T-helper 17 cell (primary cell): Measurements from ENCODE around the gene LSM4. TPM values are rescaled to one million over a fixed set of nuclear protein-coding genes. Genes with fewer than 3 reads are reported as not detected.
"Not testable (repeated sequence)": the region's sequence is repeated elsewhere in the genome, so short reads cannot be mapped to it uniquely, and the experiment has no call there.

Experiments used
- ATAC-seq: fragments of 150-1000 bp; cut with Tn5 transposase; 2 replicates; pipeline ENCODE4 v1.10.0; 2021; ENCODE audit warnings: mild to moderate bottlenecking, moderate library complexity
- DNase-seq, 3 donors: peaks; one replicate each; pipeline versions ENCODE4 v3.0.0 to v3.0.0-alpha.2; 2020 to 2021
- H3K9me3 ChIP-seq: one replicate; pipeline ENCODE4 v1.7.0; 2013; ENCODE audit warnings: low read length, mild to moderate bottlenecking; ENCODE audit not compliant: control insufficient read depth, poor library complexity, severe bottlenecking
- H3K27ac Mint-ChIP-seq: one replicate; pipeline ENCODE4 v1.8.0; 2022; ENCODE audit warnings: mild to moderate bottlenecking, moderate library complexity, mixed read lengths
- H3K27me3 Mint-ChIP-seq: one replicate; pipeline ENCODE4 v1.8.0; 2022; ENCODE audit warnings: mixed read lengths
- H3K36me3 Mint-ChIP-seq: one replicate; pipeline ENCODE4 v1.8.0; 2022; ENCODE audit warnings: low read depth, mixed read lengths
- H3K4me1 Mint-ChIP-seq: one replicate; pipeline ENCODE4 v1.8.0; 2022; ENCODE audit warnings: mild to moderate bottlenecking, mixed read lengths
- H3K4me3 Mint-ChIP-seq: one replicate; pipeline ENCODE4 v1.8.0; 2022; ENCODE audit warnings: mild to moderate bottlenecking, moderate library complexity, mixed read lengths
- total RNA-seq, 4 donors: library from RNA in 2 of 4; stranded (reverse) in 2 of 4; gene quantifications; one replicate each; pipeline ENCODE4 v1.2.3 and lab custom pipeline; 2022 to 2026

LSM4 gene
- total RNA-seq, 2 donors from 2014 or later = 43.3 to 46.6 TPM

DNA sequence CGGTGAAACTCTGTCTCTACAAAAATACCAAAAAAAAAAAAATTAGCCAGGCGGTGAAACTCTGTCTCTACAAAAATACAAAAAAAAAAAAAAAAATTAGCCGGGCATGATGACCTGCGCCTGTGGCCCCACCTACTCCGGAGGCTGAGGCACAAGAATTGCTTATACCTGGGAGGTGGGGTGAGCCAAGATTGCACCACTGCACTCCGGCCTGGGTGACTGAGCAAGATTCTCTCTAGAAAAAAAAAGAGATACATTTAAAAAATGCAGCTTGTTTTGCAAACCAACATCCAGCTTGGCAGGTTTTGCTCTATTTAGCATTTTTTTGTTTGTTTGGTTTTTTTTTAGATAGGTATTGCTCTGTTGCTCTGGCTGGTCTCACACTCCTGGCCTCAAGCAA lies 10.8 kb upstream of the LSM4 start:
- DNase-seq (no peak), ATAC-seq (no peak)
- Mint-ChIP-seq H3K4me1 (peaks cover 3% of the 10 kb centered on the region), H3K27me3 (no peaks in the 10 kb centered on the region), H3K36me3 (no peaks in the 10 kb centered on the region), H3K27ac (no peak overlapping the region), H3K4me3 (no peak overlapping the region)
- H3K9me3 ChIP-seq = no peaks in the 10 kb centered on the region

DNA sequence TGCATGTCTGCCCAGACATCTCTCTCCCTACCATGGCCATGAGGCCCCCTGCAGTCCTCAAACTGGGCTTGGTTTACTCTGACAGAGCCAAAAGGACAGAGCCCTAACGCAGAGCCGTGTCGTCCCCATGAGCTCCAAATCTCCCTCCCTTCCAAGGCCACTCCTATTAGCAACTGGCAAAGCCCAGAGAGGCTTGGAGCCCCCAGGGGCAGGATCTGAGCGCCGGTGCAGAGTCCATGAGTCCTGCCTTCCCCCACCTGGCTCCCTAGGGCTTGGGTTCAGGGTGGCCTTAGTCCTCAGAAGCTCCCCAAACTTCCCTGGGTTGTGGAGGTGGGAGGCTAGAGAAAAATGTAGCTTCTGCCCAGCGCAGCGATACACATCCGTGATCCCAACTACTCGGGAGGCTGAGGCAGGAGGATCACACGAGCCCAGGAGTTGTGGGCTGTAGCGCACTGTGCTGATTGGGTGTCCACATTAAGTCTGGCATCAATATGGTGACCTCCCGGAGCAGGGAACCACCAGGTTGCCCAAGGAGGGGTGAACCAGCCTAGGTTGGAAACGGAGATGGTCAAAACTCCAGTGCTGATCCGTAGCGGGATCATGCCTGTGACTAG lies 10.1 kb upstream of the LSM4 start:
- Mint-ChIP-seq H3K27me3 (no peaks in the 10 kb centered on the region), H3K36me3 (no peaks in the 10 kb centered on the region), H3K27ac (no peak overlapping the region), H3K4me3 (no peak overlapping the region), H3K4me1 (peaks cover 6% of the 10 kb centered on the region)
- H3K9me3 ChIP-seq = no peaks in the 10 kb centered on the region
- no peak for DNase-seq
- no peak for ATAC-seq

DNA sequence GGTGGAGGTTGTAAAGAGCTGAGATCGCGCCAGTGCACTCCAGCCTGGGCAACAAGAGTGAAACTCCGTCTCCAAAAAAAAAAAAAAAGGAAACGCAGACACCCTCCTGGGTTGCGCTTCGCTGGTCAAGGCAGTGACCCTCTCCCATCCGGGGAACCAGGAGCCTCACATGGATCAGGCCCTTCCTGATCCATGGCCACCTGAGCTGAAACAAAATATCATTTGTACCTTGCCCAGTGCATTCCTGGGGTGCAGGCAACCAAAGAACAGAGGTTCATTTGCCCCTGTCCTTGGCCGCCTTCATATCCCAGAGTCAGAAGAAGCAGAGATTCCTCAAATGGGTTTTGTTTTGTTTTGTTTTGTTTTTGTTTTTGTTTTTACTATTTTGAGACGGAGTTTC lies 8.0 kb upstream of the LSM4 start:
- H3K36me3 Mint-ChIP-seq = no peaks in the 10 kb centered on the region
- H3K27ac Mint-ChIP-seq = no peak overlapping the region
- DNase-seq (no peak), ATAC-seq (no peak)
- peaks cover 6% of the 10 kb centered on the region for H3K4me1 Mint-ChIP-seq
- no peaks in the 10 kb centered on the region for H3K27me3 Mint-ChIP-seq
- H3K4me3 Mint-ChIP-seq = no peak overlapping the region
- no peaks in the 10 kb centered on the region for H3K9me3 ChIP-seq

DNA sequence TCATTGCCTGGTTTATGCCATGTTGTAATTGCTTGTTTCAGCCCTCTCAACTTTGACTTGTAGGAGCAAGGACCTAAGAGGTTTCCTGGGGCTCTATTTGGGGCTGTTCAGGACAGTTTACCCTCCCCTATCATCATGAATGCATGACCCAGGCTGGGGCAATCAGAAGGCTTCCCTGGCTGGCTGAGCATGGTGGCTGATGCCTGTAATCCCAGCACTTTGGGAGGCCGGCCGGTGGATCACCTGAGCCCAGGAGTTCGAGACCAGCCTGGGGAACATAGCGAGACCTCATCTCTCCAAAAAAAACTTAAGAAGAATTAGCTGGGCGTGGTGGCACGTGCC lies 6.1 kb upstream of the LSM4 start:
- no peaks in the 10 kb centered on the region for H3K9me3 ChIP-seq
- Mint-ChIP-seq H3K36me3 (no peaks in the 10 kb centered on the region), H3K27ac (no peak overlapping the region), H3K27me3 (no peaks in the 10 kb centered on the region), H3K4me1 (peaks cover 6% of the 10 kb centered on the region), H3K4me3 (no peak overlapping the region)
- no peak for DNase-seq
- no peak for ATAC-seq

DNA sequence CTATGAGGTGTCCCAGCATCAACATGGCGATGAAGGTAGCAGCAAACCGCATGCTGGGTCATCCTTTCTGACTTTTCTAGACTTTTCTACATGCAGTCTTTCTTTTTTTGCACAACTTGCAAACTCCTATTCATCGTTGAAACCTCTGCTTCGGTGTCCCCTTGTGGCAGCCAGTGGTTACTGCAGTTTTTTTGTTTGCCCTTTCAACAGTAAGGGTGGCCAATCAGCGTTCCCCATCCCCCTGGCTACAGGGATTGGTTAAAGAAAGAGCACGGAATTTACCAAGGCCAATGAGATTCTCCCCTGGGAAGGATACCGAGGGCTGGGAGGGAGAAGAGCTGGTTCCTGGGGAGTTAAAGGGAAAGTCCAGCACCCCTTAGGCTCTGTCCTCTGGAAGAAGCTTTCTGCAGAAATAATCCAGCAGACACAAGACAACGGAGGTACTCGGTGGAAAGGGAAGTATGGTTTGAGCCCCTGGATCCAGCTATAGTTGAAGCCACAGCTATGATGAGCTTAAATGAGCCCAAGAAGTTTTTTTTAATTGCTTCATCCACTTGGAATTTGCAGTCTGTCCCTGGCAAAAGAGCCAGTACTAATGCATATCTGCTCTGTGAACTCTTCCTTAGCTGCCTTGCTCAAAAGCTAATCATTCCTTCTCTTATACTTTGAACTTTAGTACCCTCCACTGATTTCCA lies 5.6 kb upstream of the LSM4 start:
- H3K9me3 ChIP-seq = no peaks in the 10 kb centered on the region
- H3K27ac Mint-ChIP-seq = no peak overlapping the region
- H3K4me1 Mint-ChIP-seq = peaks cover 7% of the 10 kb centered on the region
- DNase-seq = peak; percentile 56 to 78 (median 77)
- H3K36me3 Mint-ChIP-seq = no peaks in the 10 kb centered on the region
- H3K4me3 Mint-ChIP-seq = peak overlapping the region; percentile 70
- ATAC-seq = peak; percentile 98
- H3K27me3 Mint-ChIP-seq = no peaks in the 10 kb centered on the region

DNA sequence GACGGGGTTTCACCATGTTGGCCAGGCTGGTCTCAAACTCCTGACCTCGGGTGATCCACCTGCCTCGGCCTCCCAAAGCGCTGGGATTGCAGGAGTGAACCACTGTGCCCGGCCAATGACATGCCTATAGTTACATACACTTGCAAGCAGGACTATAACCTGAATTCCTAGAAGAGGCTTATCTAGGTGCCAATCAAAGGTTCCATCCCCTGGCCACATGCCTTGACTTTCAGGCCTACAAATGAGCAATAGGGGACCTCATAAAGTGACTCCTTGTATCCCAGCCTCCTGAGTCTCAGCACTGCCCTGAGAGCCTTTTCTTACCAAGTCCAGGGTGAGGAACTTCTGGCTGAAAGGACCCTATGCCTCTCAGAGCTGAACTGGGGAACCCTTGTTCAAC lies 3.9 kb upstream of the LSM4 start:
- no peaks in the 10 kb centered on the region for H3K27me3 Mint-ChIP-seq
- H3K4me1 Mint-ChIP-seq = peaks cover 19% of the 10 kb centered on the region
- ATAC-seq (no peak), DNase-seq (no peak)
- H3K27ac Mint-ChIP-seq = no peak overlapping the region
- no peak overlapping the region for H3K4me3 Mint-ChIP-seq
- no peaks in the 10 kb centered on the region for H3K36me3 Mint-ChIP-seq
- no peaks in the 10 kb centered on the region for H3K9me3 ChIP-seq

DNA sequence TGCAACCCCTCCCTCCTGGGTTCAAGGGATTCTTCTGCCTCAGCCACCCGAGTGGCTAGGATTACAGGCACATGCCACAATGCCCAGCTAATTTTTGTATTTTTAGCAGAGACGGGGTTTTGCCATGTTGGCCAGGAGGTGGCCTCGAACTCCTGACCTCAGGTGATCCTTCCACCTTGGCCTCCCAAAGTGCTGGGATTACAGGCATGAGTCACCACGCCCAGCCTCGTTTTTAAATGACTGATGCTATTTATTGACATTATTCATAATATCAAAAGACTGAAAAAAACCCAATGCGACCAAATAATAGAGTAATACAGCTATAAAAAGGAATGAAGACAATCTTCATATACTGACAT lies 1.5 kb upstream of the LSM4 start:
- Mint-ChIP-seq H3K4me1 (peaks cover 31% of the 10 kb centered on the region), H3K27ac (peak overlapping the region; percentile 91)
- not testable (repeated sequence) for ATAC-seq, H3K27me3 Mint-ChIP-seq, H3K36me3 Mint-ChIP-seq, DNase-seq, H3K9me3 ChIP-seq, H3K4me3 Mint-ChIP-seq

DNA sequence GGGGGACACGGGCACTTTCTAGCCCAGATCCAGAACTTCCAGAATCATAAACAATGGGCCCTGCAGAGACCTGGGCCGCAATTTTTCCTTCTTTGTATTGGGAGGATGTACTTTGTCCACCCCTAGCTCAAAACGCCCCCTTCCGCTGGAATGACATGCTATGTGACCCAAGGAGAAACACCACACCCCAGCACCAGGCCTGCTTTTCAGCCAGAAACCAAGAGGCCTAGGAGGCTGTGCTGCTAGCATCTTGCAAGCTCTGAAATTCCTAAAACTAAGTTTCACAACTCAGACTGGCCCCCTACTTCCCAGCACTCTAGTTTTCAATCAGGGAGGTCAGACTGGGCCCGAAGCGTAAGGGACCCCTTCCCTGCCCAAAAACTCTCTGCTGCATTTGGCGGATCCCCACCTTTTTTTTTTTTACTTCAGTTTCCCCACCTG lies 538 bp downstream of the LSM4 start:
- DNase-seq = no peak
- peak overlapping the region; percentile 91 for H3K27ac Mint-ChIP-seq
- no peaks in the 10 kb centered on the region for H3K27me3 Mint-ChIP-seq
- peaks cover 36% of the 10 kb centered on the region for H3K4me1 Mint-ChIP-seq
- H3K36me3 Mint-ChIP-seq = no peaks in the 10 kb centered on the region
- ATAC-seq = no peak
- H3K4me3 Mint-ChIP-seq = peak overlapping the region; percentile 83
- H3K9me3 ChIP-seq = no peaks in the 10 kb centered on the region

DNA sequence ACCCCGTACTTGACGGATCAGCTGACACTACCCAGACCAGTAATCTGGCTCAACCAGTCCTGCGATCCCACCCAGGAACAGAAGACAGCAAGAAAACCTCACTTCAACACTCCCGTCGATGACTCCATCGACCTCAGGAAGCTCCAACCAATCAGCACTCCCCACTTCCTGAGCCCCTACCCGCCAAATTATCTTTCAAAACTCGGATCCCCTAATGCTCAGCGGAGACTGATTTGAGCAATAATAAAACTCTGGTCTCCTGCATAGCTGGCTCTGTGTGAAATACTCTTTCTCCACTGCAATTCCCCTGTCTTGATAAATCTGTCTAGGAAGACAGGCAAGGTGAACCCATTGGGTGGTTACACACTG lies 1.2 kb downstream of the LSM4 start:
- Mint-ChIP-seq H3K4me1 (peaks cover 36% of the 10 kb centered on the region), H3K4me3 (peak overlapping the region; percentile 83), H3K36me3 (no peaks in the 10 kb centered on the region), H3K27ac (peak overlapping the region; percentile 91), H3K27me3 (no peaks in the 10 kb centered on the region)
- no peak for DNase-seq
- no peaks in the 10 kb centered on the region for H3K9me3 ChIP-seq
- ATAC-seq = no peak

DNA sequence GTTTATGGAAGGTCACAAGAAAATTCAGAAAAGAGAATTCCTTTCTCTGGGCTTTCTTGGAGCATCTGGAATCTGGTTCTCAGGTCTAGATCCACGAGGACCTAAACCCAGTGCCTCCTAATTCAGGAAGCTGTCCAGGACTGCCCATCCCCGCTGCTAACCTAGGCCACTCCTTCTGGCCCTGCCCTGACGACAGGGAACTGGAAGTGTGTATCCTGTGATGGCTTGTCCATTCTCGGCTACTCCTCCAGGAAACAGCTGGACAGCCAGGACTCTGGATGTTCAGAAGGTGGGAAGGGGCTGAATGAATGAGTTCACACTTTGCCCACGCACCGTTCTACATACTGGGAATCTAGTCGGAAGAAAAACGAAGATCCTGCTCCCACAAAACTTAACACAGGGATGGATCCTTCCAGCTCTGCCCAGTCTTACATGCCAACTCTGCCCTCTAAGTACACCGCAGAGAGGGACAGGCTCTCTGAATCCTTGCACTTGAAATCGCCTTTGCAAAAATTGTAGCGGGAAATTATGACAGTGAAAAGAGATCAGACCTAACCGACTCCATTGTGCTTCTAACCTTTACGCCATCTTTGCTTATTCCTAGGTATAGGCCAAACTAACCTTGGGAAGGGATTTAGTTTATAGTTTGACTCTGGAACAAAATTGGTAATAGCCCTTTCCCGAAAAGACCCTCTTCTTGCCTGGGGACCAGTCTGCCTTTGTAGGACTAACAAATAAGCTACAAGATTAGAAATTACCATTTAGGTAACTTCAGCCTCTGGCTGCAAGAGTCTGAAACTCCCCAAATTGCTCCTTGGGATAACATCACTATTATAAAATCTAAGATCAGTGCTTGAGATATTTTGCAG lies 1.8 kb downstream of the LSM4 start:
- H3K9me3 ChIP-seq = no peaks in the 10 kb centered on the region
- no peak for DNase-seq
- Mint-ChIP-seq H3K36me3 (no peaks in the 10 kb centered on the region), H3K4me1 (peaks cover 36% of the 10 kb centered on the region), H3K27me3 (no peaks in the 10 kb centered on the region), H3K27ac (peak overlapping the region; percentile 91), H3K4me3 (peak overlapping the region; percentile 83)
- no peak for ATAC-seq

DNA sequence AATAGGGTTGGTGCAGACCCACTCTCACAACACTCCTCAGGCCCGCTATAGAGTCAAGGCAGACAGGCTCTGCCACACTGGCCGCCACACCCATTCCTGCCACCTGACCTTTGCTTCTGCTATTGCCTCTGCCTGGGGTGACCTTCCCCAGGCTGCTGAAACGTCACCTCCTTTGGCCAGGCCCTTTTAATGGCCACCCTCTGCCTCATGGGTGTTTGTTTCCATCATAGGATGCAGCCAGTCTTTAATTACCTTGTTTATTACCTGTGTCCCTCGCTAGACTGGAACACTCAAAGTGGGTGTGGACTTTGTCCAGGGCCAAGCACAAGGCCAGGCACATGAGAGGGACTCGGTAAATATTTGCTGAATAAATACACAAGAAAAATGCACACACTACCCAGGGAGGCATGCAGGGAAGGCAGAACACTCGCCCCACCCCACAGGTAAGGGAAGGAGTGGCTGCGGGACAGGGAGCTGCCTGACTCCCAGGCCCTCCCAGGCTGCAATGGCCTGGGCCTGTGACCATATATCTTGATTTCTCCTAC lies 3.2 kb downstream of the LSM4 start:
- H3K4me1 Mint-ChIP-seq = peaks cover 40% of the 10 kb centered on the region
- no peak for DNase-seq
- no peaks in the 10 kb centered on the region for H3K9me3 ChIP-seq

DNA sequence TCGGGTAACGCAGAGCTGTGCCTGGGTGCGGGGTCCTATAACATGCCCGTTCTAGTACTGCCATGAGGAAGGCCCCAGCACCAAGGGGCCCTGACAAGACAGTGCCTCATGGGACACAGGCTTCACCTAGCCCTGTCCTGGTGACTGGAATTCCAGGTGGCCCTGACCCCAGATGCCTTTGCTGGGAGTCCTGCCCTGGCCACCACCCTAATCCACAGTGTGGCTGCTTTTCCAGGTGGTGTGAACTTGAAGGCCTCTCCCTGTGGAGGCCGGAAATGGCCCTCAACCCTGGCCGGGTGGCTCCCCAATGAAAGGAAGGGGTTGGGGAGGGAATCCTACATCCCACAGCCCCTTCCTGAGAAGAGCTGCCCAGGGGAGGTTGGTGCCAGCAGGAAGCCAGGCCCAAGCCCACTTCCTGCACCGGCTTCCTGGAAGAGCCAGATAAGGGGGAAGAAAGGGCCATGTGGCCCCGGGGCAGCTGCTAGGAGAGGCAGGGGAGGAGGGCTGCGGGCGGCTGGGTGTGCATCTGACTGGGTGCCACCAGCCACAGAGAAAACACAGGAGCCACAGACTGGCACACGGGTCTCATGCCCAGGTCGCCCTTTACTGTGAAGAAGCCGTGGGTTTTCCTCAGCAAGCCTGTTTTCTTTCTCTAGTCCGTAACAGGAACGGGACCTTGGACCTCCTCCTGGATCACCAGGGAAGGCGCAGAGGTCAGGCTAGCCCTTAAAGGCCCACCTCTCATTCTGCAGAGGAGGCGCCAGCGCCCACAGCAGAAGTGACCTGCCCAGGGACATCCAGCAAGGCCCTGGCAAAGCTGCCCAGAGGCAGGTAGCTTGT lies 4.7 kb downstream of the LSM4 start:
- Mint-ChIP-seq H3K27ac (peak overlapping the region; percentile 93), H3K36me3 (no peaks in the 10 kb centered on the region), H3K4me3 (peak overlapping the region; percentile 68), H3K4me1 (peaks cover 36% of the 10 kb centered on the region), H3K27me3 (no peaks in the 10 kb centered on the region)
- H3K9me3 ChIP-seq = no peaks in the 10 kb centered on the region
- DNase-seq = peak in 2 of 3 donors; percentile 37
- peak; percentile 54 for ATAC-seq

More for the DNA sequence above, 3.2 kb downstream of the LSM4 start:
- Mint-ChIP-seq H3K4me3 (peak overlapping the region; percentile 64), H3K36me3 (no peaks in the 10 kb centered on the region), H3K27ac (peak overlapping the region; percentile 82), H3K27me3 (no peaks in the 10 kb centered on the region)
- no peak for ATAC-seq

DNA sequence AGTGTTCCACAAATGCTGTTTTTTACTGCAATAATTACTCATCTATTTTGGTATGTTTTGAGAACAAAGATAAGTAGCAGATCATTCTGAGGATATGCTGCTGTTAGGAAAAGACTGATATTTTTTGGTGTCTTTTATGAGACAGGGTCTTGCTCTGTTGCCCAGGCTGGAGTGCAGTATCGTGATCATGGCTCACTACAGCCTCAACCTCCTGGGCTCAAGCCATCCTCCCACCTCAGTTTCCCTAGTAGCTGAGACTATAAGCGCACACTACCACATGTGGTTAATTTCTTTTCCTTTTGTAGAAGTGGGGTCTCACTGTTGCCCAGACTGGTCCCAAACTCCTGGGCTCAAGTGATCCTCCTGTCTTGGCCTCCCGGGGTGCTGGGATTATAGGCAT lies 9.5 kb downstream of the LSM4 start:
- no peaks in the 10 kb centered on the region for H3K9me3 ChIP-seq
- Mint-ChIP-seq H3K27me3 (no peaks in the 10 kb centered on the region), H3K27ac (no peak overlapping the region), H3K4me3 (no peak overlapping the region), H3K4me1 (peaks cover 12% of the 10 kb centered on the region), H3K36me3 (no peaks in the 10 kb centered on the region)
- ATAC-seq (no peak), DNase-seq (no peak)
